ENCODE results near the gene KLF15.
A peak's percentile ranks its signal among the peaks of the same experiment; 100 is the strongest.

The KLF15 gene

GRCh38 chr3:126360046-126360713 is 3.0 kb upstream of the KLF15 start:
- no peak for DNase-seq

GRCh38 chr3:126358816-126359181 is 1.6 kb upstream of the KLF15 start:
- DNase-seq = no peak

GRCh38 chr3:126358038-126358815 is 1.0 kb upstream of the KLF15 start:
- DNase-seq = peak; percentile 59

- peak; percentile 72 for DNase-seq
These were observed 589 bp downstream of the KLF15 start for GRCh38 chr3:126356373-126357264.

GRCh38 chr3:126355777-126356372 is 1.3 kb downstream of the KLF15 start:
- peak; percentile 94 for DNase-seq

- peak; percentile 47 for DNase-seq
These were observed 2.0 kb downstream of the KLF15 start for GRCh38 chr3:126355251-126355650.

- no peak for DNase-seq
These were observed 2.4 kb downstream of the KLF15 start for GRCh38 chr3:126354776-126355175.

GRCh38 chr3:126353694-126354321 is 3.4 kb downstream of the KLF15 start:
- DNase-seq = no peak

- DNase-seq = no peak
These were observed 4.4 kb downstream of the KLF15 start for GRCh38 chr3:126352476-126353454.

- DNase-seq = no peak
These were observed 5.3 kb downstream of the KLF15 start for GRCh38 chr3:126351771-126352475.

- no peak for DNase-seq
These were observed 6.0 kb downstream of the KLF15 start for GRCh38 chr3:126351086-126351770.

- no peak for DNase-seq
These were observed 6.6 kb downstream of the KLF15 start for GRCh38 chr3:126350502-126351085.

- DNase-seq = no peak
These were observed 7.4 kb downstream of the KLF15 start for GRCh38 chr3:126349611-126350501.

- no peak for DNase-seq
These were observed 8.1 kb downstream of the KLF15 start for GRCh38 chr3:126349071-126349470.

- DNase-seq = peak; percentile 46
These were observed 8.8 kb downstream of the KLF15 start for GRCh38 chr3:126348308-126348920.

GRCh38 chr3:126347543-126348161 is 9.6 kb downstream of the KLF15 start:
- no peak for DNase-seq

GRCh38 chr3:126346466-126346865 is 10.7 kb downstream of the KLF15 start:
- no peak for DNase-seq

Measured in NCI-H82 (cell line).